Activated gamma-delta T cell treated with anti-CD3 and anti-CD28 coated beads, Interleukin-2, amount 50 U/mL, for 16 hours (primary cell): Measurements from ENCODE around the gene PRR20B.
"Not testable (repeated sequence)": the region's sequence is repeated elsewhere in the genome, so short reads cannot be mapped to it uniquely, and the experiment has no call there.

Experiments
- DNase-seq: peaks from one replicate; pipeline ENCODE4 v3.0.0-alpha.2; 2020; ENCODE audit warnings: low read depth

The PRR20B gene

GRCh38 chr13:57147188-57147587 lies at the start of gene PRR20B:
Gene PRR20B, plus strand, starts transcription at chr13:57147488. Its CDS starts 387 bp downstream, at chr13:57147875.
- not testable (repeated sequence) for DNase-seq

- DNase-seq = no peak
These were observed 32.3 kb upstream of the PRR20B start for GRCh38 chr13:57114945-57115344.

- DNase-seq = no peak
These were observed 23.6 kb upstream of the PRR20B start for GRCh38 chr13:57123681-57124080.

GRCh38 chr13:57128909-57129308 lies 18.4 kb upstream of the PRR20B start:
- no peak for DNase-seq

- DNase-seq = no peak
These were observed 11.2 kb upstream of the PRR20B start for GRCh38 chr13:57136093-57136492.

- DNase-seq = no peak
These were observed 9.7 kb upstream of the PRR20B start for GRCh38 chr13:57137585-57137984.

GRCh38 chr13:57138988-57139387 lies 8.3 kb upstream of the PRR20B start:
- DNase-seq = no peak

- DNase-seq = not testable (repeated sequence)
These were observed 7.5 kb upstream of the PRR20B start for GRCh38 chr13:57139781-57140180.

- not testable (repeated sequence) for DNase-seq
These were observed 6.9 kb upstream of the PRR20B start, which contains the start of gene PRR20A for GRCh38 chr13:57140235-57140968. Gene PRR20A, plus strand, starts transcription at chr13:57140918. Its CDS starts 387 bp downstream, at chr13:57141305.

GRCh38 chr13:57148106-57148505 lies 818 bp downstream of the PRR20B start:
- DNase-seq = not testable (repeated sequence)

- not testable (repeated sequence) for DNase-seq
These were observed 6.5 kb downstream of the PRR20B start, which contains the start of gene PRR20C for GRCh38 chr13:57153761-57154160. Gene PRR20C, plus strand, starts transcription at chr13:57154061. Its CDS starts 387 bp downstream, at chr13:57154448.

- DNase-seq = not testable (repeated sequence)
These were observed 13.0 kb downstream of the PRR20B start, which contains the start of gene PRR20D for GRCh38 chr13:57160332-57160731. Gene PRR20D, plus strand, starts transcription at chr13:57160632. Its CDS starts 387 bp downstream, at chr13:57161019.

GRCh38 chr13:57166897-57167296 lies 19.6 kb downstream of the PRR20B start, which contains the start of gene PRR20E:
Gene PRR20E, plus strand, starts transcription at chr13:57167197. Its CDS starts 387 bp downstream, at chr13:57167584.
- DNase-seq = not testable (repeated sequence)

- DNase-seq = no peak
These were observed 44.4 kb downstream of the PRR20B start for GRCh38 chr13:57191667-57192066.
